ENCODE data around the gene C1QA.

DNA sequence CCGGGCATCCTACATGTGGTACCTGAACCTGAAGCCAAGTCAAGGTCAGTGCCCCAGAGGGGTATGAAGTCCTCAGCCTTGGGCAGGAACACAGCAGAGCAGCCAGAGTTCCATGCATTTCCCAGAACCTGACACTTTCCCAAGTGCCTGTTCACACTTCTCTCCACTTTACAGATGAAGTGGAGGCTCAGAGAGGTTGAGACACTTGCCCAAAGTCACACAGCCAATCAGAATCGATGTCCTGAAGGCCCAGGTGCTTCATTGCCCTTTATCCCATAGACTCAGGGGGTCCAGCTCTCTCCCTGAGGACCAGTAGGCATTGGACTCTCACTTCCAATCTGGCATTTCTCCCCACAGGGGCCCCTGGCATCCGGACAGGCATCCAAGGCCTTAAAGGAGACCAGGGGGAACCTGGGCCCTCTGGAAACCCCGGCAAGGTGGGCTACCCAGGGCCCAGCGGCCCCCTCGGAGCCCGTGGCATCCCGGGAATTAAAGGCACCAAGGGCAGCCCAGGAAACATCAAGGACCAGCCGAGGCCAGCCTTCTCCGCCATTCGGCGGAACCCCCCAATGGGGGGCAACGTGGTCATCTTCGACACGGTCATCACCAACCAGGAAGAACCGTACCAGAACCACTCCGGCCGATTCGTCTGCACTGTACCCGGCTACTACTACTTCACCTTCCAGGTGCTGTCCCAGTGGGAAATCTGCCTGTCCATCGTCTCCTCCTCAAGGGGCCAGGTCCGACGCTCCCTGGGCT lies 2.2 kb downstream of the C1QA start:
- TF ChIP-seq, protein P1, sequence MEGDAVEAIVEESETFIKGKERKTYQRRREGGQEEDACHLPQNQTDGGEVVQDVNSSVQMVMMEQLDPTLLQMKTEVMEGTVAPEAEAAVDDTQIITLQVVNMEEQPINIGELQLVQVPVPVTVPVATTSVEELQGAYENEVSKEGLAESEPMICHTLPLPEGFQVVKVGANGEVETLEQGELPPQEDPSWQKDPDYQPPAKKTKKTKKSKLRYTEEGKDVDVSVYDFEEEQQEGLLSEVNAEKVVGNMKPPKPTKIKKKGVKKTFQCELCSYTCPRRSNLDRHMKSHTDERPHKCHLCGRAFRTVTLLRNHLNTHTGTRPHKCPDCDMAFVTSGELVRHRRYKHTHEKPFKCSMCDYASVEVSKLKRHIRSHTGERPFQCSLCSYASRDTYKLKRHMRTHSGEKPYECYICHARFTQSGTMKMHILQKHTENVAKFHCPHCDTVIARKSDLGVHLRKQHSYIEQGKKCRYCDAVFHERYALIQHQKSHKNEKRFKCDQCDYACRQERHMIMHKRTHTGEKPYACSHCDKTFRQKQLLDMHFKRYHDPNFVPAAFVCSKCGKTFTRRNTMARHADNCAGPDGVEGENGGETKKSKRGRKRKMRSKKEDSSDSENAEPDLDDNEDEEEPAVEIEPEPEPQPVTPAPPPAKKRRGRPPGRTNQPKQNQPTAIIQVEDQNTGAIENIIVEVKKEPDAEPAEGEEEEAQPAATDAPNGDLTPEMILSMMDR (IDR thresholded peaks at IDR 0.05; ENCODE audit: low read length), result no peak
- TF ChIP-seq EZH2 (IDR thresholded peaks at IDR 0.05; ENCODE audit: borderline replicate concordance, low read length), result no peak
